HepG2 (cell line): ENCODE results near the gene NCOA3. TPM values are rescaled to one million over a fixed set of nuclear protein-coding genes. Genes with fewer than 3 reads are reported as not detected.

Source experiments
- BORCS8-MEF2B ChIP-seq: sonication (generic); formaldehyde crosslinking; IDR thresholded peaks from 2 replicates; pipeline ENCODE4 v1.8.0; 2022; ENCODE audit warnings: mild to moderate bottlenecking, missing genetic modification reagents
- E2F1 ChIP-seq: sonication (generic); formaldehyde crosslinking; IDR thresholded peaks from 2 replicates; pipeline ENCODE4 v1.5.0; 2020; ENCODE audit warnings: missing genetic modification reagents
- ETV6 ChIP-seq: sonication (generic); formaldehyde crosslinking; conservative IDR thresholded peaks from 2 replicates; pipeline ENCODE4 v1.4.0; 2020; ENCODE audit warnings: missing genetic modification reagents
- HDAC1 ChIP-seq: sonication (generic); formaldehyde crosslinking; IDR thresholded peaks from 2 replicates; pipeline ENCODE4 v1.5.1; 2020; ENCODE audit warnings: mild to moderate bottlenecking, missing genetic modification reagents
- MED13 ChIP-seq: sonication (generic); formaldehyde crosslinking; IDR thresholded peaks from 2 replicates; pipeline ENCODE4 v1.5.0; 2020; ENCODE audit warnings: missing genetic modification reagents
- MLX ChIP-seq: IDR thresholded peaks from 2 replicates; pipeline ENCODE4 v1.6.1; 2016
- PLSCR1 ChIP-seq: sonication (generic); formaldehyde crosslinking; IDR thresholded peaks from 2 replicates; pipeline ENCODE4 v1.5.0; 2020; ENCODE audit warnings: missing genetic modification reagents, mild to moderate bottlenecking, borderline replicate concordance
- PREB ChIP-seq: sonication (generic); formaldehyde crosslinking; IDR thresholded peaks from 2 replicates; pipeline ENCODE4 v1.4.0; 2020; ENCODE audit warnings: missing genetic modification reagents
- RCOR2 ChIP-seq: IDR thresholded peaks from 2 replicates; pipeline ENCODE4 v1.6.1; 2016; ENCODE audit warnings: missing biosample characterization, missing genetic modification reagents
- REXO4 ChIP-seq: sonication (generic); formaldehyde crosslinking; IDR thresholded peaks from 2 replicates; pipeline ENCODE4 v1.8.0; 2022; ENCODE audit warnings: missing genetic modification reagents, mild to moderate bottlenecking, borderline replicate concordance
- ZBED4 ChIP-seq: sonication (generic); formaldehyde crosslinking; IDR thresholded peaks from 2 replicates; pipeline ENCODE4 v1.4.0; 2020; ENCODE audit warnings: missing genetic modification reagents, borderline replicate concordance
- ZIK1 ChIP-seq: sonication (generic); formaldehyde crosslinking; IDR thresholded peaks from 2 replicates; pipeline ENCODE4 v1.5.0; 2020; ENCODE audit warnings: mild to moderate bottlenecking, low read depth, missing genetic modification reagents, borderline replicate concordance
- ZNF251 ChIP-seq: sonication (generic); formaldehyde crosslinking; IDR thresholded peaks from 2 replicates; pipeline ENCODE4 v1.9.0; 2021; ENCODE audit warnings: mild to moderate bottlenecking, missing genetic modification reagents
- ZNF512B ChIP-seq: sonication (generic); formaldehyde crosslinking; IDR thresholded peaks from 2 replicates; pipeline ENCODE4 v1.5.1; 2020; ENCODE audit warnings: missing genetic modification reagents, mild to moderate bottlenecking, borderline replicate concordance
- ZNF572 ChIP-seq: sonication (generic); formaldehyde crosslinking; IDR thresholded peaks from 2 replicates; pipeline ENCODE4 v1.5.1; 2020; ENCODE audit warnings: mild to moderate bottlenecking, missing genetic modification reagents
- ZNF605 ChIP-seq: sonication (generic); formaldehyde crosslinking; IDR thresholded peaks from 2 replicates; pipeline ENCODE4 v1.8.0; 2022; ENCODE audit warnings: mild to moderate bottlenecking, missing genetic modification reagents
- polyA plus RNA-seq, 8 experiments: library from polyadenylated mRNA; depleted of rRNA in 3 of 8; stranded (reverse) in 7 of 8; unstranded in 1 of 8; fragments of >200 nt; fragmentation: Illumina TruSeq in 4 of 8; extraction: Trizol in 4 of 8; gene quantifications; 2 replicates each; pipeline versions ENCODE4 v1.2.1 to v1.2.3, GENCODE V29; 2011 to 2016; ENCODE audit warnings: low read depth in 4 of 8, missing spikeins in 1 of 8, mixed read lengths in 1 of 8; ENCODE audit not compliant: insufficient read depth in 1 of 8
- total RNA-seq, 5 experiments: library from RNA; depleted of rRNA; stranded (reverse); fragments of >200 nt; fragmentation: Illumina TruSeq; extraction: Trizol; gene quantifications; 2 replicates each; pipeline ENCODE4 v1.2.3, GENCODE V29; 2016; ENCODE audit warnings: low read depth in 1 of 5

NCOA3 gene
- total and polyA plus RNA-seq, 2 of the 13 experiments (the other 11 are each of a cell fraction or from before 2014, with no cell fraction given) = 35.0 to 56.8 TPM

- peak; percentile 93 for TF ChIP-seq MLX (CRISPR knock-in tag)
- TF ChIP-seq BORCS8-MEF2B (CRISPR knock-in tag) = 0 out of 2 replicates have a peak, but pooled peaks have one; percentile 23
- peak; percentile 72; the same call in 1 of the 2 replicates for TF ChIP-seq ZBED4 (CRISPR knock-in tag)
- peak; percentile 75 for TF ChIP-seq ZNF605 (CRISPR knock-in tag)
- peak; percentile 98 for TF ChIP-seq MED13 (CRISPR knock-in tag)
- peak; percentile 88 for TF ChIP-seq HDAC1 (CRISPR knock-in tag)
- peak; percentile 66; the same call in 1 of the 2 replicates for TF ChIP-seq E2F1 (CRISPR knock-in tag)
- TF ChIP-seq PLSCR1 (CRISPR knock-in tag) = no peak
- TF ChIP-seq RCOR2 (CRISPR knock-in tag) = no peak; the same call in none of the 2 replicates
- TF ChIP-seq REXO4 (CRISPR knock-in tag) = no peak
- TF ChIP-seq PREB (CRISPR knock-in tag) = no peak
- TF ChIP-seq ETV6 (CRISPR knock-in tag) = 0 out of 2 replicates have a peak, but pooled peaks have one; percentile 20
- TF ChIP-seq ZNF572 (CRISPR knock-in tag) = no peak
- TF ChIP-seq ZNF251 = no peak; the same call in 1 of the 2 replicates
- TF ChIP-seq ZNF512B (CRISPR knock-in tag) = no peak
- TF ChIP-seq ZIK1 (CRISPR knock-in tag) = no peak
Observed at GRCh38 chr20:47455133-47456040, 46.3 kb upstream of the NCOA3 start (continued).
